H9 (cell line): ENCODE results near the gene FAM171A1. TPM values are rescaled to one million over a fixed set of nuclear protein-coding genes. Genes with fewer than 3 reads are reported as not detected.

Experiments
- DNase-seq: peaks from one replicate; pipeline ENCODE4 v3.0.0-alpha.2; 2017
- H2AFZ ChIP-seq: one replicate; pipeline ENCODE4 v1.6.1; 2013; ENCODE audit warnings: mild to moderate bottlenecking, low read length, control low read depth, moderate library complexity
- H2AK5ac ChIP-seq: 2 replicates; pipeline ENCODE4 v1.6.1; 2013; ENCODE audit warnings: low read length, control low read depth, mixed read lengths; ENCODE audit not compliant: insufficient read length
- H2BK120ac ChIP-seq: one replicate; pipeline ENCODE4 v1.6.1; 2013; ENCODE audit warnings: low read depth, mild to moderate bottlenecking, low read length, control low read depth, inconsistent platforms; ENCODE audit not compliant: poor library complexity, severe bottlenecking
- H2BK12ac ChIP-seq: 2 replicates; pipeline ENCODE4 v1.6.1; 2013; ENCODE audit warnings: low read length, control low read depth, mixed read lengths, low read depth; ENCODE audit not compliant: insufficient read length
- H2BK15ac ChIP-seq: 2 replicates; pipeline ENCODE4 v1.6.1; 2013; ENCODE audit warnings: low read depth, low read length, control low read depth
- H2BK20ac ChIP-seq: one replicate; pipeline ENCODE4 v1.6.1; 2013; ENCODE audit warnings: low read depth, mild to moderate bottlenecking, low read length, control low read depth, inconsistent platforms; ENCODE audit not compliant: poor library complexity, severe bottlenecking
- H2BK5ac ChIP-seq: 2 replicates; pipeline ENCODE4 v1.6.1; 2013; ENCODE audit warnings: low read length, control low read depth, mixed read lengths; ENCODE audit not compliant: insufficient read length
- H3K14ac ChIP-seq: 2 replicates; pipeline ENCODE4 v1.6.1; 2013; ENCODE audit warnings: low read length, control low read depth; ENCODE audit not compliant: insufficient read depth
- H3K18ac ChIP-seq: 2 replicates; pipeline ENCODE4 v1.6.1; 2013; ENCODE audit warnings: low read depth, mild to moderate bottlenecking, mixed read lengths, low read length, control low read depth; ENCODE audit not compliant: insufficient read length
- H3K23ac ChIP-seq: 2 replicates; pipeline ENCODE4 v1.6.1; 2013; ENCODE audit warnings: low read length, control low read depth, mixed read lengths, low read depth; ENCODE audit not compliant: insufficient read length
- H3K23me2 ChIP-seq: 2 replicates; pipeline ENCODE4 v1.6.1; 2013; ENCODE audit warnings: low read depth, mild to moderate bottlenecking, mixed read lengths, low read length, control low read depth; ENCODE audit not compliant: insufficient read length, poor library complexity, severe bottlenecking
- H3K27ac ChIP-seq: 2 replicates; pipeline ENCODE4 v1.5.1; 2013; ENCODE audit warnings: low read length, control low read depth, mixed read lengths, low read depth; ENCODE audit not compliant: insufficient read length
- H3K27me3 ChIP-seq: 2 replicates; pipeline ENCODE4 v1.6.1; 2013; ENCODE audit warnings: low read length, control low read depth, inconsistent platforms; ENCODE audit not compliant: insufficient read depth
- H3K4ac ChIP-seq: 2 replicates; pipeline ENCODE4 v1.6.1; 2013; ENCODE audit warnings: low read depth, mild to moderate bottlenecking, control low read depth, inconsistent platforms, low read length, moderate library complexity
- H3K4me1 ChIP-seq: 2 replicates; pipeline ENCODE4 v1.6.1; 2013; ENCODE audit warnings: low read length, control low read depth, inconsistent platforms; ENCODE audit not compliant: insufficient read depth
- H3K4me2 ChIP-seq: 2 replicates; pipeline ENCODE4 v1.6.1; 2013; ENCODE audit warnings: low read length, control low read depth, mixed read lengths; ENCODE audit not compliant: insufficient read length, insufficient read depth
- H3K56ac ChIP-seq: 2 replicates; pipeline ENCODE4 v1.6.1; 2013; ENCODE audit warnings: low read depth, mild to moderate bottlenecking, mixed read lengths, low read length, control low read depth; ENCODE audit not compliant: insufficient read length
- H3K79me1 ChIP-seq: 2 replicates; pipeline ENCODE4 v1.6.1; 2013; ENCODE audit warnings: low read depth, mild to moderate bottlenecking, moderate library complexity, low read length, control low read depth, inconsistent platforms; ENCODE audit not compliant: insufficient read depth, poor library complexity, severe bottlenecking
- H3K79me2 ChIP-seq: 2 replicates; pipeline ENCODE4 v1.6.1; 2013; ENCODE audit warnings: low read length, control low read depth, inconsistent platforms; ENCODE audit not compliant: insufficient read depth
- H3K9ac ChIP-seq: 2 replicates; pipeline ENCODE4 v1.6.1; 2013; ENCODE audit warnings: low read length, control low read depth, mixed read lengths; ENCODE audit not compliant: insufficient read length; ENCODE audit errors: extremely low read depth
- H3K9me3 ChIP-seq: one replicate; pipeline ENCODE4 v1.6.1; 2013; ENCODE audit warnings: low read depth, low read length, inconsistent platforms; ENCODE audit not compliant: control insufficient read depth
- H3T11ph ChIP-seq: one replicate; pipeline ENCODE4 v1.6.1; 2013; ENCODE audit warnings: mild to moderate bottlenecking, low read length, control low read depth, inconsistent platforms
- H4K20me1 ChIP-seq: one replicate; pipeline ENCODE4 v1.6.1; 2013; ENCODE audit not compliant: control insufficient read depth, insufficient read length, insufficient read depth
- H4K5ac ChIP-seq: 2 replicates; pipeline ENCODE4 v1.6.1; 2013; ENCODE audit warnings: low read depth, mild to moderate bottlenecking, mixed read lengths, low read length, control low read depth; ENCODE audit not compliant: insufficient read length
- H4K8ac ChIP-seq: replicated peaks from 2 replicates; pipeline ENCODE4 v1.6.1; 2013; ENCODE audit warnings: low read length, control low read depth, mixed read lengths, low read depth; ENCODE audit not compliant: insufficient read length
- H4K91ac ChIP-seq: 2 replicates; pipeline ENCODE4 v1.6.1; 2013; ENCODE audit warnings: low read depth, mild to moderate bottlenecking, moderate library complexity, mixed read lengths, low read length, control low read depth; ENCODE audit not compliant: insufficient read length
- H3K27ac Mint-ChIP-seq, 3 experiments: 2 replicates in 2 of 3; 3 replicates in 1 of 3; pipeline ENCODE4 v1.8.0; 2020 to 2021; ENCODE audit warnings: mixed read lengths in 3 of 3, mild to moderate bottlenecking in 1 of 3, moderate library complexity in 1 of 3
- H3K27me3 Mint-ChIP-seq: 2 replicates; pipeline ENCODE4 v1.8.0; 2021; ENCODE audit warnings: low read depth, mild to moderate bottlenecking, moderate library complexity, mixed read lengths
- H3K36me3 Mint-ChIP-seq, 3 experiments: 2 replicates in 2 of 3; 3 replicates in 1 of 3; pipeline ENCODE4 v1.8.0; 2020 to 2021; ENCODE audit warnings: low read depth in 3 of 3, mixed read lengths in 3 of 3; ENCODE audit not compliant: insufficient read depth in 1 of 3
- H3K4me1 Mint-ChIP-seq, 2 experiments: 2 replicates each; pipeline ENCODE4 v1.8.0; 2020; ENCODE audit warnings: mixed read lengths in 2 of 2
- H3K4me3 Mint-ChIP-seq, 2 experiments: 2 replicates in 1 of 2; 3 replicates in 1 of 2; pipeline ENCODE4 v1.8.0; 2020 to 2021; ENCODE audit warnings: mild to moderate bottlenecking in 2 of 2, mixed read lengths in 2 of 2, moderate library complexity in 1 of 2
- H3K9me3 Mint-ChIP-seq, 2 experiments: 2 replicates in 1 of 2; 3 replicates in 1 of 2; pipeline ENCODE4 v1.8.0; 2020; ENCODE audit warnings: mild to moderate bottlenecking in 2 of 2, mixed read lengths in 2 of 2, moderate library complexity in 1 of 2
- WGBS: extraction: QIAGEN DNeasy Blood & Tissue Kit; methylation state at CpG from one replicate; pipeline ENCODE4 v1.1.7; 2013; ENCODE audit warnings: missing lambda C conversion rate, low lambda C conversion rate, mixed read lengths; ENCODE audit not compliant: insufficient read length; ENCODE audit errors: extremely low coverage; 5-methylcytosine and 5-hydroxymethylcytosine counted together
- total RNA-seq: library from RNA; stranded (reverse); gene quantifications from 2 replicates; pipeline ENCODE4 v1.2.1, GENCODE V29; 2021
- TF ChIP-seq, protein P1 (sequence below): fragments of 200-600 bp; sonication (generic); conservative IDR thresholded peaks from 3 replicates; pipeline ENCODE4 v1.8.0; 2021; ENCODE audit warnings: antibody characterized with exemption, mild to moderate bottlenecking

The FAM171A1 gene
- total RNA-seq, 1 experiment from 2014 or later, result 37.4 TPM

DNA sequence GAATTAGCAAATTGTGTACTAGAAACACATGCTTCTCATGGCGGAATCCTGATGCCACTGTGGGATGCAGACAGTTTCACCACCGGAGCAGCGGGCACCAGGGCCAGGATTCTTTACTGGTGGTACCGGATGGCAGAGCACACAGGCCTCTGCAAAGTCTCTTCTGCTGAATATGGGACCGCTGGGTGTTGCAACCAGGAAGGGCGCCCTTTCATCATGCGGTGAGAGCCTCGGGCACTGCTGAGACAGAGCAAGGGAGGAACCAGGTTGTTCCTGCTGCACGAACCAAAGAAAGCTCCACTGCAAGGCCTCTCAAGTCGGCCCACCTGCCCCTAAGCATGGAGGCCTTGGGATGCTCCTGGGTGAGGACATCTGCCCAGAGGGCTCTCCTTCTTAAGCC, 145.6 kb downstream of the FAM171A1 start:
- Mint-ChIP-seq H3K27ac (peak overlapping the region in 1 of 3 experiments; percentile 20; a peak in 1 of 7 replicates), H3K4me1 (no peaks in the 10 kb centered on the region; a peak in 1 of 4 replicates), H3K4me3 (no peak overlapping the region), H3K9me3 (peaks cover 2 to 6% of the 10 kb centered on the region in 2 experiments; a peak in 2 of 5 replicates), H3K27me3 (no peaks in the 10 kb centered on the region), H3K36me3 (peaks cover 5 to 19% (median 6%) of the 10 kb centered on the region in 3 experiments; a peak in 5 of 7 replicates)
- Histone ChIP-seq H4K8ac (no peak overlapping the region), H2BK20ac (no peak overlapping the region), H2BK120ac (no peak overlapping the region), H2AK5ac (no peak overlapping the region), H3K18ac (no peak overlapping the region), H4K91ac (no peak overlapping the region), H2AFZ (no peak overlapping the region), H2BK5ac (no peak overlapping the region), H4K5ac (no peak overlapping the region), H3K4me2 (no peak overlapping the region), H3K4ac (no peak overlapping the region), H3K4me1 (no peaks in the 10 kb centered on the region), H3K79me2 (no peaks in the 10 kb centered on the region), H3K9ac (no peak overlapping the region), H2BK12ac (no peak overlapping the region), H3K23me2 (no peaks in the 10 kb centered on the region), H3K23ac (no peak overlapping the region), H4K20me1 (no peaks in the 10 kb centered on the region), H3K14ac (no peak overlapping the region; the same call in 1 of the 2 replicates), H3K27me3 (no peaks in the 10 kb centered on the region), H3K9me3 (no peaks in the 10 kb centered on the region), H3K56ac (no peak overlapping the region), H3K79me1 (no peaks in the 10 kb centered on the region), H3K27ac (no peak overlapping the region), H2BK15ac (no peak overlapping the region), H3T11ph (no peak overlapping the region)
- no CpG with 5 or more reads among the region's 10 CpGs for WGBS
- no peak for DNase-seq
- TF ChIP-seq, protein P1, sequence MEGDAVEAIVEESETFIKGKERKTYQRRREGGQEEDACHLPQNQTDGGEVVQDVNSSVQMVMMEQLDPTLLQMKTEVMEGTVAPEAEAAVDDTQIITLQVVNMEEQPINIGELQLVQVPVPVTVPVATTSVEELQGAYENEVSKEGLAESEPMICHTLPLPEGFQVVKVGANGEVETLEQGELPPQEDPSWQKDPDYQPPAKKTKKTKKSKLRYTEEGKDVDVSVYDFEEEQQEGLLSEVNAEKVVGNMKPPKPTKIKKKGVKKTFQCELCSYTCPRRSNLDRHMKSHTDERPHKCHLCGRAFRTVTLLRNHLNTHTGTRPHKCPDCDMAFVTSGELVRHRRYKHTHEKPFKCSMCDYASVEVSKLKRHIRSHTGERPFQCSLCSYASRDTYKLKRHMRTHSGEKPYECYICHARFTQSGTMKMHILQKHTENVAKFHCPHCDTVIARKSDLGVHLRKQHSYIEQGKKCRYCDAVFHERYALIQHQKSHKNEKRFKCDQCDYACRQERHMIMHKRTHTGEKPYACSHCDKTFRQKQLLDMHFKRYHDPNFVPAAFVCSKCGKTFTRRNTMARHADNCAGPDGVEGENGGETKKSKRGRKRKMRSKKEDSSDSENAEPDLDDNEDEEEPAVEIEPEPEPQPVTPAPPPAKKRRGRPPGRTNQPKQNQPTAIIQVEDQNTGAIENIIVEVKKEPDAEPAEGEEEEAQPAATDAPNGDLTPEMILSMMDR, result no peak
